Measurements from ENCODE around the gene ZSCAN25. TPM values are rescaled to one million over a fixed set of nuclear protein-coding genes. Genes with fewer than 3 reads are reported as not detected.
"Not testable (repeated sequence)": the region's sequence is repeated elsewhere in the genome, so short reads cannot be mapped to it uniquely, and the experiment has no call there.

The ZSCAN25 gene
- total RNA-seq = 10 to 100 TPM; 35.5 to 42.5 TPM

DNA sequence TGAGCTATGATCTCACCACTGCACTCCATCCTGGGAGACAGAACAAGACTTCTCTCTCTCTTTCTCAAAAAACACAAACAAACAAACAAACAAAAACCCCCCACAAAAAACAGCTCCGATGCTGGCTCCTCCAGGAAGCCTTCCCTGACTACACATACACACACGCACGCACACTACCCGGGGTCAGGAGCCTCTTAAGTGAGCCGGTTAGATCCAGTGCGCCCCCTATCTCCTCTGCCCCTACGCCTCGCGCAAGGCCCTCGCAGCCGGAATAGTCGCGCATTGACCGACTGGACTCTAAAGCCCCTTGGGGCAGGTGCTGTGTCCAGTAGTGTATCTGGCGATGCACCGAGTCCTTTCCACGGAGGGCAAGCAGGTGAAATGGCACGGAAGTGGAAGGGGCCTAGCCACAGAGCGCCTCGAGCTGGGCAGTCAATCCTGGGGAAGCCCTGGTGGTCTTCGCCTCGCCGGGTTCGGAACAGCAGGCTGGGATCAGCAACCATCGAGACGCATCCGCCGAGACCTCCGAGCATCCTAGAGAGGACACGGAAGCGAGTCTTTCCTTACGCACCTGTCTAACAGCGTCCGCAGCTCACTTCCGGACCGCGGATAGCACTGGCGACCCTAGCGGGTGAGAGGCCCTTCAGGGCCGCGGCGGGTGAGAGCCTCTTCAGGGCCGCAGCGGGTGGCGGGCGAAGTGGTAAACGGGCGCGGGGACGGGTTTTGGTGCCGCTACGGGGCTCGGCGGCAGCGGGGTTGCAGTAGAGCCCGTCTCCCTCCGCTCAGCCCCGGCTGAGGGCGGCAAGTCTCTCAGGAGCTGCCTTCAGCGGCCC is at the start of gene ZSCAN25:
TSS of gene ZSCAN25 (plus strand) at position 588 of the 833 bp plus-strand sequence. CDS start 2,661 bp downstream, outside the sequence.
- peaks cover 39% of the 10 kb centered on the region for H3K4me1 Mint-ChIP-seq

GRCh38 chr7:99568770-99569169 is 48.0 kb upstream of the ZSCAN25 start:
- POLR2A ChIA-PET = interaction anchor here (1.3 kb wide), 1 partner anchor 11 kb away, joined by 5 read pairs; the partner anchor contains the start of gene ZNF655
- H3K9me3 Mint-ChIP-seq = not testable (repeated sequence)

More for the DNA sequence above, at the start of gene ZSCAN25:
- Mint-ChIP-seq H3K4me3 (peak within 1 kb of the TSS; percentile 93), H3K36me3 (peaks cover 32% of the 10 kb centered on the region), H3K9me3 (no peaks in the 10 kb centered on the region), H3K27ac (peak within 1 kb of the TSS; percentile 97), H3K27me3 (no peaks in the 10 kb centered on the region)
- ATAC-seq (ENCODE audit: low read depth) (peak; percentile 93), DNase-seq (peak; percentile 84)
- POLR2A ChIA-PET = interaction anchor here (0.6 to 2.8 kb wide), 14 partner anchors 8 to 466 kb away, joined by 3 to 32 read pairs (median 4); partner anchors contain the start of genes BUD31, FAM200A, PDAP1 and TRIM4

GRCh38 chr7:99571768-99572167 is 45.0 kb upstream of the ZSCAN25 start:
- Mint-ChIP-seq H3K4me1 (no peaks in the 10 kb centered on the region), H3K27ac (no peak overlapping the region), H3K9me3 (no peaks in the 10 kb centered on the region), H3K27me3 (no peaks in the 10 kb centered on the region), H3K36me3 (peaks cover 40% of the 10 kb centered on the region), H3K4me3 (no peak overlapping the region)
- ATAC-seq (ENCODE audit: low read depth) (no peak), DNase-seq (no peak)
- POLR2A ChIA-PET = interaction anchor here (1.6 kb wide), 1 partner anchor 13 kb away, joined by 7 read pairs; the partner anchor contains the start of gene ZNF655

More at GRCh38 chr7:99568770-99569169, 48.0 kb upstream of the ZSCAN25 start:
- H3K27ac Mint-ChIP-seq; H3K4me3 Mint-ChIP-seq; DNase-seq; H3K27me3 Mint-ChIP-seq; H3K4me1 Mint-ChIP-seq; ATAC-seq (ENCODE audit: low read depth): not testable (repeated sequence)
- peaks cover 50% of the 10 kb centered on the region for H3K36me3 Mint-ChIP-seq

GRCh38 chr7:99573257-99573656 is 43.5 kb upstream of the ZSCAN25 start:
- Mint-ChIP-seq H3K4me1 (no peaks in the 10 kb centered on the region), H3K4me3 (no peak overlapping the region), H3K9me3 (no peaks in the 10 kb centered on the region), H3K27ac (no peak overlapping the region), H3K36me3 (peaks cover 39% of the 10 kb centered on the region), H3K27me3 (no peaks in the 10 kb centered on the region)
- POLR2A ChIA-PET = no interaction called here
- ATAC-seq (ENCODE audit: low read depth) (no peak), DNase-seq (no peak)

- Mint-ChIP-seq H3K27ac (no peak overlapping the region), H3K27me3 (no peaks in the 10 kb centered on the region), H3K4me1 (peaks cover 13% of the 10 kb centered on the region), H3K4me3 (no peak overlapping the region), H3K9me3 (no peaks in the 10 kb centered on the region), H3K36me3 (peaks cover 27% of the 10 kb centered on the region)
- POLR2A ChIA-PET = no interaction called here
- DNase-seq (no peak), ATAC-seq (ENCODE audit: low read depth) (no peak)
Observed at GRCh38 chr7:99576251-99576650, 40.5 kb upstream of the ZSCAN25 start.

DNA sequence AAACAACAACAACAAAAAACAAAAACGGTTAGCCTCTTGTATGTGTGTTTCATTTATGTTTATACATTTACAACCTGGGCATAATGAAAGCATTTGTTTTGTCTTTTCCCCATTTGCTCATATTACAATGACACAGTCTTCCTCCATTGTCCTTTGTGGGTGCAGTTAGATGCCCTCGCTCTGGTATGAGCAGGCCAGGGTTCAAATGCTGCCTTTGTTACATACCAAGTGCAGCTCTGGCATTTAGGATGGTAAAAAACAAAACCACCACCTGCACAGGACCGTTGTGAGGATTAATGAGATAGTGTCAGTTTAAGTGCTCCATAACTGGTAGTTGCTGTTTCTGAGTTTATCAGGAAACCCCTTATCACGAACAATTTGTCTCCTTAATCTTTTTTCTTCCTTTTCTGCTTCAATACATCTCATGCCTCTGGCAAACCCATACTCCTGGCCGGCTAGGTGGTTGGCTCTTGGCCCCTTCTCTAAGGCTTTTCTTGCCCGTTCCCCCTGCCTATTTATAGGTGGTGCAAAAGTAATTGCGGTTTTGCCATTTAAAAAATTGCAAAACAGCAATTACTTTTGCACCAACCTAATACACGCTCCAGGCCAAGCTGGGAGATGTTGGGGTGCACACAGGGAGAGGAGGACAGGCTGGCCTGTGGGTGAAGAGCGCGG is 37.3 kb upstream of the ZSCAN25 start:
- Mint-ChIP-seq H3K4me3 (peak overlapping the region; percentile 81), H3K4me1 (peaks cover 14% of the 10 kb centered on the region), H3K27me3 (no peaks in the 10 kb centered on the region), H3K9me3 (no peaks in the 10 kb centered on the region), H3K36me3 (no peaks in the 10 kb centered on the region), H3K27ac (peak overlapping the region; percentile 38)
- no peak for DNase-seq
- no peak for ATAC-seq (ENCODE audit: low read depth)
- POLR2A ChIA-PET = interaction anchor here (0.7 to 1.8 kb wide), 5 partner anchors 19 to 229 kb away, joined by 3 to 7 read pairs (median 3); partner anchors contain the start of genes ZNF655 and ZSCAN25

DNA sequence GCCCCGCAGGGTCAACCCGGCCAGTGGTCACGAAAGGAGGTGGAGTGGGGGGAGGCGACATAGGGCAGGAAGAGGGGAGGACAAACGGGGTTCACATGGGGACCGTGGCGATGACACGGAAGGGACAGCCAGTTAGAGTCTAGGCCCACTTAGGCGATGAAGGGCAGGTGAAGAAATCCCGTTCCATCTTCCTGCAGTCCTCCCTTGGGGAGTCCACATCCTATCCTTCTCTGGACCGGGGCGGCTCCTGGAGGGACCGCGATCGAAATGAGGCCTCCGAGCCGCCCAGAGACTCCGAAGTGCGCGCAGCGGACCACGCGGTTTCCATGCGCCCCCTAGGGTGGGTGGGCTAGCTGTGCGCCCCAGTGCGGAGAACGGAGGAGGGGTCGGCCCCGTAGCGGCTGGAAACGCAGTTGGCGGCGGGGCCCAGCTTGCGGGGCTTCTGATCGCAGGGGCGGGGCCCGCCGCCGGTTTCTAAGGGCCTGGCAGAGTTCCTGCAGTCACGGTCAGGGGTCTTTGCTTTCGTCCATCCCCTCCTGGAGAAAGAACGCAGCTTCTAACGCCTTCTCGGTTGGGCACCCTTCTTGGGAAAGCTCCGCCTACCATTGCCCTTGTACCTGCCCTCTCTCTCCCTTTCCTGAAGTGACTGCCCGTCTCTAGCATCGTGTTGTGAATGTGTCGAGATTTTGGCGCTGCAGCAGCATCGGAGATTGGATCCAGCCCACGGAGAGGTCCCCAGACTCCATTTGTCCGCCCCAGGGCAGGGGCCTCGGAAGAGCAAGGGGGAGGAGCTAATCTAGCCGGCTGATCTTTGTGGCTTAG is 36.6 kb upstream of the ZSCAN25 start:
- Mint-ChIP-seq H3K4me3 (peak overlapping the region; percentile 81), H3K27me3 (no peaks in the 10 kb centered on the region), H3K4me1 (peaks cover 14% of the 10 kb centered on the region), H3K27ac (peak overlapping the region; percentile 83), H3K9me3 (no peaks in the 10 kb centered on the region), H3K36me3 (no peaks in the 10 kb centered on the region)
- peak; percentile 62 for ATAC-seq (ENCODE audit: low read depth)
- peak; percentile 66 for DNase-seq
- POLR2A ChIA-PET = interaction anchor here (0.6 to 1.8 kb wide), 5 partner anchors 20 to 230 kb away, joined by 3 to 7 read pairs (median 3); partner anchors contain the start of genes ZNF655 and ZSCAN25

GRCh38 chr7:99580778-99581332 is 35.9 kb upstream of the ZSCAN25 start:
- not testable (repeated sequence) for H3K36me3 Mint-ChIP-seq; H3K9me3 Mint-ChIP-seq; DNase-seq; ATAC-seq (ENCODE audit: low read depth); H3K27me3 Mint-ChIP-seq
- POLR2A ChIA-PET = interaction anchor here (0.6 to 1.8 kb wide), 4 partner anchors 21 to 205 kb away, joined by 3 to 7 read pairs (median 4); partner anchors contain the start of genes ZNF655 and ZSCAN25
- Mint-ChIP-seq H3K4me3 (peak overlapping the region; percentile 81), H3K27ac (peak overlapping the region; percentile 83), H3K4me1 (peaks cover 14% of the 10 kb centered on the region)

DNA sequence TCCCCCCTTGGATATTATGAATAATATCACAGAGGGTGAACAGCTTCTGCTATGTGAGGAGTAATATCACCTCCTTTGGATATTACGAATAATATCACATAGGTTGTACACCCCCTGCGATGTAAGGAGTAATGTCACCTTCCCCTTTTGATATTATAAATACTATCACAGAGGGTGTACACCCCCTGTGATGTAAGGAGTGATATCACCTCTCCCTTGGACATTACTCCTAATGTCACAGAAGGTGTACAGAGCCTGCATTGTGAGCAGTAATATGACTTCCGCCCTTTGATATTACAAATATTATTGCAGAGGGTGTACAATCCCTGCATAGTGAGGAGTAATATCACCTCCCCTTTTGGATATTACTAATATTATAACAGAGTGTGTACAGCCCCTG is 27.9 kb upstream of the ZSCAN25 start:
- H3K4me1 Mint-ChIP-seq = no peaks in the 10 kb centered on the region
- no peaks in the 10 kb centered on the region for H3K27me3 Mint-ChIP-seq
- no peak overlapping the region for H3K4me3 Mint-ChIP-seq
- no peaks in the 10 kb centered on the region for H3K9me3 Mint-ChIP-seq
- peak; percentile 41 for ATAC-seq (ENCODE audit: low read depth)
- no peak for DNase-seq
- H3K36me3 Mint-ChIP-seq = no peaks in the 10 kb centered on the region
- POLR2A ChIA-PET = no interaction called here
- H3K27ac Mint-ChIP-seq = no peak overlapping the region

- POLR2A ChIA-PET = no interaction called here
- Mint-ChIP-seq H3K4me1 (no peaks in the 10 kb centered on the region), H3K27ac (no peak overlapping the region), H3K27me3 (no peaks in the 10 kb centered on the region), H3K9me3 (no peaks in the 10 kb centered on the region), H3K4me3 (no peak overlapping the region), H3K36me3 (no peaks in the 10 kb centered on the region)
- DNase-seq (no peak), ATAC-seq (ENCODE audit: low read depth) (peak; percentile 38)
Observed at GRCh38 chr7:99594948-99595745, 21.6 kb upstream of the ZSCAN25 start.

DNA sequence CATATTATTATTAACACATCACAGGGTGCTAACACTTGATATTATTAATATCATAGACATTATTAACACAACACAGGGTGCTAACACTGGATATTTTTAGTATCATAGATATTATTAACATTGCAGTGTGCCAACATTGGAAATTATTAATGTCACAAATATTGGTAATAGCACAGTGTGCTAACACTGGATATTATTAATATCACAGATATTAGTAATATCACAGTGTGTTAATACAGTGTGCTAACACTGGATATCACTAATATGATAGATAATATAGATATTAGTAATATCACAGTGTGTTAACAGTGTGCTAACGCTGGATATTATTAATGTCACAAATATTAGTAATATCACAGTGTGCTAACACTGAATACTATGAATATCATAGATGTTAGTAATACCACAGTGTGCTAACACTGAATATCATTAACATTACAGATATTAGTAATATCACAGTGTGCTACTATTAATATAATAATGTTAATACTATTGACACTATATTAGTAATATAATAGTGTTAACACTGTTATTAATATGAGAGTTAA is 20.3 kb upstream of the ZSCAN25 start:
- Mint-ChIP-seq H3K4me1 (no peaks in the 10 kb centered on the region), H3K27ac (no peak overlapping the region), H3K9me3 (no peaks in the 10 kb centered on the region), H3K4me3 (no peak overlapping the region), H3K36me3 (no peaks in the 10 kb centered on the region), H3K27me3 (no peaks in the 10 kb centered on the region)
- POLR2A ChIA-PET = no interaction called here
- ATAC-seq (ENCODE audit: low read depth) (no peak), DNase-seq (no peak)
